Measurements from ENCODE around the gene KCNQ1OT1. TPM values are rescaled to one million over a fixed set of nuclear protein-coding genes. Genes with fewer than 3 reads are reported as not detected.

Gene KCNQ1OT1
- 0.32 and 2.6 TPM in 2 replicates for total RNA-seq

GRCh38 chr11:2699531-2700414 lies at the start of gene KCNQ1OT1:
TSS of gene KCNQ1OT1 (minus strand) at chr11:2699994.

Other genes starting within 250 kb of the KCNQ1OT1 start
- 16.0 and 62.6 TPM in 2 replicates for gene CDKN1C, start 185.8 kb upstream of the KCNQ1OT1 start, total RNA-seq
- 1.8 and 2.8 TPM in 2 replicates for gene PHLDA2, start 229.4 kb upstream of the KCNQ1OT1 start, total RNA-seq

Measured in bladder microvascular endothelial cell (primary cell).